ENCODE measurements around the gene TMEM31.

The TMEM31 gene

GRCh38 chrX:103710609-103711008 lies at the start of gene TMEM31:
Gene TMEM31 (plus strand): TSS chrX:103710909. CDS start chrX:103712259, 1,350 bp downstream.
- TF ChIP-seq USF1 (IDR thresholded peaks at IDR 0.05) (no peak), EGR1 (IDR thresholded peaks at IDR 0.05) (no peak), MAX (IDR thresholded peaks at IDR 0.05) (no peak), NFIC (IDR thresholded peaks at IDR 0.05) (no peak), TEAD4 (IDR thresholded peaks at IDR 0.05) (no peak), TAF1 (IDR thresholded peaks at IDR 0.05; ENCODE audit: low read depth) (no peak), FOXM1 (IDR thresholded peaks at IDR 0.05; ENCODE audit: borderline replicate concordance, low read depth) (no peak)

GRCh38 chrX:103663981-103664762 lies 46.5 kb upstream of the TMEM31 start:
- TF ChIP-seq EP300 (IDR thresholded peaks at IDR 0.05; ENCODE audit: borderline replicate concordance): no peak
- no peak for TF ChIP-seq NFIC (IDR thresholded peaks at IDR 0.05)
- no peak for TF ChIP-seq YY1 (IDR thresholded peaks at IDR 0.05; ENCODE audit: low read depth)
- TF ChIP-seq MAX (IDR thresholded peaks at IDR 0.05): no peak
- TF ChIP-seq REST (IDR thresholded peaks at IDR 0.05; ENCODE audit: low read depth): no peak
- TF ChIP-seq TAF1 (IDR thresholded peaks at IDR 0.05; ENCODE audit: low read depth): no peak
- TF ChIP-seq CEBPB (IDR thresholded peaks at IDR 0.05): no peak

GRCh38 chrX:103666202-103667107 lies 44.3 kb upstream of the TMEM31 start:
- TF ChIP-seq USF1 (IDR thresholded peaks at IDR 0.05) (no peak), TCF12 (IDR thresholded peaks at IDR 0.05; ENCODE audit: low read depth) (no peak), EP300 (IDR thresholded peaks at IDR 0.05; ENCODE audit: borderline replicate concordance) (no peak)

- no peak for TF ChIP-seq TCF12 (IDR thresholded peaks at IDR 0.05; ENCODE audit: low read depth)
- no peak for TF ChIP-seq REST (IDR thresholded peaks at IDR 0.05; ENCODE audit: low read depth)
- TF ChIP-seq YY1 (IDR thresholded peaks at IDR 0.05; ENCODE audit: low read depth): no peak
- TF ChIP-seq FOXM1 (IDR thresholded peaks at IDR 0.05; ENCODE audit: borderline replicate concordance, low read depth): no peak
Measured at GRCh38 chrX:103669745-103670144, 41.0 kb upstream of the TMEM31 start.

- no peak for TF ChIP-seq TAF1 (IDR thresholded peaks at IDR 0.05; ENCODE audit: low read depth)
- no peak for TF ChIP-seq CREB1 (IDR thresholded peaks at IDR 0.05; ENCODE audit: low read depth)
- TF ChIP-seq EP300 (IDR thresholded peaks at IDR 0.05; ENCODE audit: borderline replicate concordance): no peak
- TF ChIP-seq NFIC (IDR thresholded peaks at IDR 0.05): no peak
- TF ChIP-seq RAD21 (IDR thresholded peaks at IDR 0.05; ENCODE audit: low read depth): no peak
- no peak for TF ChIP-seq ZBTB7A (IDR thresholded peaks at IDR 0.05; ENCODE audit: low read depth)
Measured at GRCh38 chrX:103674531-103675454, 35.9 kb upstream of the TMEM31 start.

Data from Ishikawa (cell line).